ENCODE results near the gene ADAMTSL5.

Gene ADAMTSL5

DNA sequence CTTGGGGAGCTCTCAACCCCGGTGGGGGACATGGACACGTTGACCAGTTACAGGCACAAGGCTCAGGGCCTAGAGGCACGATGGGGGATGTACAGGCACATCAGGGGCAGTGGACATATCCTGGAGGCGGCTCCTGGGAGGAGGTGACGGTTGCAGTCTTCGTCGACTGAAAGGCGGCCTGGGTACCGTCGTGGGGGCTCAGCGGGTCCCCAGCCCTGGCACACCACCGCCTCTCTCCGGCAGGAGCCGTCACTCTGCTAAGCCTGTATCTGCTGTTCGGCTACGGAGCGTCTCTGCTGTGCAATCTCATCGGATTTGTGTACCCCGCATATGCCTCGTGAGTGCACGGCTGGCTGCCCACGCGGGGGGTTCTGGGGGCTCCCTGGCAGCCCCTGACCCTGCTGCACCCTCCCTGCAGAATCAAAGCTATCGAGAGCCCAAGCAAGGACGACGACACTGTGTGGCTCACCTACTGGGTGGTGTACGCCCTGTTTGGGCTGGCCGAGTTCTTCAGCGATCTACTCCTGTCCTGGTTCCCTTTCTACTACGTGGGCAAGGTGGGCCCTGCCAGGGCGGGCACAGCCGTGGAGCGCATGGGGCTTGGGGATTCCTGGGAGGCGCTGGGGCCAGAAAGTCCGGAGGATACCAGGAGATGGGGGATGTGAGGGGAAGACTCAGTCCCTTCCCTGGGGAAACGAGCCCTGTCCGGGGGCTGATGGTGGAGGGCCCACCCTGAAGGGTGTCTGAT is 17.6 kb downstream of the ADAMTSL5 start:
- no peak for DNase-seq

- no peak for DNase-seq
Measured at GRCh38 chr19:1494115-1494815, 18.6 kb downstream of the ADAMTSL5 start.

DNA sequence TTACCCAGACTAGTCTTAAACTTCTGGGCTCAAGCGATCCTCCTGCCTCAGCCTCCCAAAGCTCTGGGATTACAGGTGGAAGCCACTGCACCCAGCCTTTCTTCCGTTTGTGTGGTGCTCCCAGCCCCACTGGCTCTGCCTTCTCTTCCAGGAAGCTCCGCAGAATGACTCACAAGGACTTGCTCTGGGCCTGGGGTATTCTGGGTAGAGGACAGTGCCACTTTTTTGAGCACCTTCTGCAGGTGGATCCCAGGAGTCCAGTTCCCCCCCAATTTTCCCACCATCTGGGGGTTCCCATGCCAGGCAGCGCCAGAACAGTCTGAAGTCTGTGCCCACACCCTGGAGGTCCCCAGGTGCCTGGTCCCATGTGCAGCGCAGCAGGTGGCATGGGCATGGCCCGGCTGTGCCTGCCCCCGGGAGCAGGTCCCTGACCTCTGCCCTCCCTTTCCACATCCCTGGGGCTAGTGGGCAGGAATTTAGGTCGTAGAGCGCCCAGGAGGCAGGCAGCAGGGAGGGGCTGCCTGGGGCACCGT is 20.3 kb downstream of the ADAMTSL5 start:
- DNase-seq: no peak

- no peak for DNase-seq
Measured at GRCh38 chr19:1491849-1492170, 21.0 kb downstream of the ADAMTSL5 start.

DNA sequence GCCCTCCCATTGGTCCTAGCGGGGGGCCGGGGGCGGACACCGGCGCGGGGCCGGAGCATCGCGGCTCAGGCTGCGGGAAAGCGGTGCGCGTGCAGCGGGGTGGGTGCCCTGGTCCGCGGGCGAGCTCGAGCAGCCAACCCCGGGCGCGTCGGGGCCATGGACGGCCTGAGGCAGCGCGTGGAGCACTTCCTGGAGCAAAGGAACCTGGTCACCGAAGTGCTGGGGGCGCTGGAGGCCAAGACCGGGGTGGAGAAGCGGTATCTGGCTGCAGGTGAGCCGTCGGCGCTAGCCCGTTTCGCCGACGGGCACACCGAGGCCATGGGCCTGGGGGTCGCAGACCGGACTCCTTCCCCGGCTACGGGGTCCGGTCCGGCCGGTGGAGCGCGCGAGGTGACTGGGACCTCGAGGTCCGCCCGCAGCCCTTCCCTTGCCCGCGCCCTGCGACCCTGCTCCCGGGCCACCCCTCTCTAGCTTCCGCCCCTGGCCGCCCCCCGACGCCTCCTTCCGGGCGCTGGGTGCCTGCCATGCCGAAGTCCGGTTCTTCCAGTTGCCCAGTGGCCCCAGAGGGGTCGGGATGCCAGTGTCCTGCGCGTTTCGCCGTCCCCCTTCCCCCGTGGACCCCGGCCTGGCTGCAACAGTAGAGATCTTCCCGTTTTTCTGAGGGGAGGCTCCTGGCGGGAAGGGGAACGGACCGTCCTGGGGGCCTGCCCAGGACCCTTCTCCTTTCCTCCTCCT is 21.5 kb downstream of the ADAMTSL5 start, which contains the start of gene REEP6:
TSS of gene REEP6 (plus strand) at position 68 of the 735 bp plus-strand sequence. CDS start at position 157, 89 bp downstream.
- no peak for DNase-seq

DNA sequence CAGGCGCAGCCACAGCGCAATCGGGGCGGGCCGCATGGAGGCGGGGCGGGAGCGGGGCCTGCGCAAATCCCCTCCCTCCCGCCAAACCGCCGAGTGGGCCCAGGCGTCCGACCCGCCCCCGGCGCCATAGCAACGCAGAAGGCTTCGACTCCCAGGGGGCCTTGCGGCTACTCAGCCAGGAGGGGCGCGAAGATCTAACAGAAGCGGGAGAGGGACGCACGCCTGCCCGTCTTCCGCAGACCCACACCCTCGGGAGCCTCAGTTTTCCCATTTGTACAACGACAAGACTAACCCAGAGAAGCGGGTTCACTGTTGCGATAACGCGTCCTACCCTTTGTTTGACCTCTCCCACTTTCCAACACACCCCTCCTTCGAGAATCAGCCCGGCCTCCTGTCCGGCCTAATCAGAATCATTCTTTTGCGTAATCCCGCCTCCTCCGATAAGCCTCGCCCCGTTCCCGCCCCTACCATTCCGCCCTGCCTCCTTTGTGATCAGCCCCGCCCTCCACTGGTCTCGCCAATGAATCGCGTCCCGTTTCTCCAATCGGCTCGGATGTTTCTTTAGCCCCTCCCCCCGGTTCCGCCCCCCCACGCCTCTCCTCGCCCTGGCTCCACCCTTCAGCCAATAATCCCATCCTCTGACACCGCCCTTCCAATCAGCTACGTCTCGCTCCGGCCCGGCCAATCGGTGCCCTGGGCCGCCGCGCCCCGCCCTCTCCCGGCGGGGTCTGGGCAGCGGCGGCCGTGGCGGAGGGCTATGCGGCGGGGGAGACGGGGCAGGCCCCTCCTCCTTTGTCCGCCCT is 22.3 kb downstream of the ADAMTSL5 start, which contains the start of gene PCSK4:
TSS of gene PCSK4 (minus strand) at position 40 of the 803 bp plus-strand sequence. CDS start at position 36, 4 bp downstream.
- peak; percentile 97 to 98 for DNase-seq

- no peak for DNase-seq
Measured at GRCh38 chr19:1489463-1490310, 23.1 kb downstream of the ADAMTSL5 start.

DNA sequence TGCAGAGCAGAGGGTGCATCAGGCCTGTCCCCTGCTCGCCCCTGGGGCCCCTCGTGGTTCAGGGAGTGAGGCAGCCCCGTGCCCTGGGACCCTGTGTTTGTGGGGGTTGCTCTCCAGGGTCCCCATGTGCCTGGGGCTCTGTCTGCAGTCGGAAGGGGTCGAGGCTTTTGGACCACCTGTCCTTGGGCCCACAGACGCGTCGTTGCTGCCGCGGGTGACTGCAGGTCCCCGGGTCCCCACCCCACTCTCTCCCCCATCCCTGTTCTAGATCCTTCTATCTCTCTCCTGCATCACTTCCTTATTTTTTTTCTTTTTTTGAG is 24.6 kb downstream of the ADAMTSL5 start:
- no peak for DNase-seq

DNA sequence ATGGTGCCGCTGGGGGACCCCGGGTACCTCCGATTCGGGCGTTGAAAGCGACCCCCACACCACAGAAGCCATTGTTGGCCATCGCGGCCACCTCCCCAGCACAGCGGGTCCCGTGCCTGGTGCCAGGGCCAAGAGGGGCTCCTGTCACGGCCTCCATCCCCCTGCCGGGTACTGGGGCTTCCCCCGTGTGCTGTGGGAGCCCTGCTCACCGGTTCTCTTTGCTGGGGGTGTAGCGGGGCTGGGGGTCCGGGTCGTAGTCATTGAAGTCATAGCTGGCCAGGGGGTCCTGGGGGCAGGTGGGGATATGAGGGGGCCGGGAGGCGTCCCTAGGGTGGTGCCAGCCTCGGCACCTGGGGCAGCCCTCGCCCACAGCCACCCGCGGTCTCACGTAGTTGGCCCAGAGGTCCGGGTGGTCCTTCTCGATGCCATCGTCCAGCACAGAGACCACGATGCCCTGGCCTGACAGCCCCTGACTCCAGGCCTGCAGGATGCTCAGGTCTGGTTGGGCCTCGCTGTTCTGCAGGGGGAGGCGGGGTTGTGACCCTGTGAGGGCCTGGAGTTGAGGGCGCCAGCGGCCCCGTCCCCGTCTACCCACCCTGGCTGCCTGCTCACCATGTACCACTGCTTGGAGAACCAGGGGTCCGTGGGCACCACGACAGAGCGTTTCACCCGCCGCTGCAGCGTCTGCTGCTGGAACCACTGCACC is 25.1 kb downstream of the ADAMTSL5 start:
- DNase-seq: no peak

- no peak for DNase-seq
Measured at GRCh38 chr19:1486720-1487575, 25.9 kb downstream of the ADAMTSL5 start.

GRCh38 chr19:1483979-1484428 is 28.8 kb downstream of the ADAMTSL5 start:
- DNase-seq: no peak

DNA sequence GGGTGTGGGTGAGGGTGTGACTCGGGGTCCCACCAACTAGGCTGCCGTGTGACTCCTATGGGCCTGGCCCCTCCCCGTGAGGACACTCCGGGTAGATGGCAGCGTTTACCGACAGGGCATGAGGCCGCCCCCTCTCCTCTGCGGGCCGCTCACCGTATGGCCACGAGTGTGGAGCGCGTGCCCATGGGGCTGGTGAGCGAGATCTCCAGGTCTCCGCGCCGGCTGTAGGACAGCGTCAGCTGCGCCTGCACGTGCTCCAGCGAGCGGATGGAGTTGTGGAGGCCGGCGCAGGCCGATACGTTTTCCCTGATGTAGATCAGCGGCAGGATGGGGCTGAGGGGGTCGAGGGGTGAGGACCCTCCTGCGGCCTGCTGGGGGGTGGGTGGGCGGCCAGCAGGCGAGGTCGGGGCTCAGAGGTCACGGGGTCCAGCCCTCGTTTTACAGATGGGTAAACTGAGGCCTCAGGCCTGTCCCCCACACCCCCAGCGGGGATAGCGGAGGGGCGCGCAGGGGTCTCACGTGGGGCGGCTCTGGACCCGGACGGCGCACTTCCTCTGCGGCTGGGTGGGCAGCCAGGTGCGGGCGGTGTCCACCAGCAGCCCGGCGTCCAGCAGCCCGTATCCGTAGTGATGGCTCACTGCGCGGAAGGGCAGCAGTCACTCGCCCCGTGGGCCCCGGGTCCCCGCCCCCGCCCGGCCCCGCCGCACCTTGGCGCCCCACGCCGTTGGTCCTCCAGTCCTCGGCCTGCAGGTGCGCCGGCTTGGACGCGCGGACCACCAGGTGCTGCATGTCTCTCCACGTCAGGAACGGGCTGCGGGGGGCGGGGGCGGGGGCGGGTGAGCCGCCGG is 29.5 kb downstream of the ADAMTSL5 start:
- no peak for DNase-seq

DNA sequence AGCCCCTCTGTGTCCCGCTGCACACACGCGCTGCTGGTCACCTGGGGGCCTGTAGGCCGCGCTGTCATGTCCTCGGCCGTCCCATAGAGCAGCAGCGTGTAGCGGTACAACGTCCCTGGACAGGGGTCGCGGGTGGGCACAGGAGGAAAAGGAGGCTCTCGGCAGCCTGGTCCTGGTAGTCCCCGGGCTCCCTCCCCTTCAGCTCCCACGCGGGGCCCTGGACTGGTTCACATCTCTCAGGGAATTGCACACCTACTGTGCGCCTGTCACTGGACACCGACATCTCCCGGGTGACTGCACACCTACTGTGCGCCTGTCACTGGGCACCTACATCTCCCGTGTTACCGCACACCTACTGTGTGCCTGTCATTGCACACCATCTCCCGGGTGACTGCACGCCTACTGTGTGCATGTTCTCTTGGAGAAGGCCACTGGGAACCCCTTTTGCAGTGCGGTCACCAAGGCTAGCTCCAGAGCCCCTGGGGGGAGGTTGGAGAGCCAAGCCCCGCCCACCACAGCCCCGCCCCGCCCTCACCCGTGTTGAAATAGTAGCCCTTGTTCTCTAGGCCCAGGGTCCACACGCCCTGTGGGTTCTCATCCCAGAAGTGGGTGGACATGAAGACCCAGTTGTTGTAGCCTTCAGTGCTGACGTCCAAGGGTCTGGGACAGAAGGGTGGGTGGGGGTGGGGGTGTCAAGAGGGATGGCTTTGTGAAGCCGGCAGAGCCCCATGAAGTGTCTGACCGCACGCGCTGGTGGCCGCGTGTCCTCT is 30.3 kb downstream of the ADAMTSL5 start:
- no peak for DNase-seq

DNA sequence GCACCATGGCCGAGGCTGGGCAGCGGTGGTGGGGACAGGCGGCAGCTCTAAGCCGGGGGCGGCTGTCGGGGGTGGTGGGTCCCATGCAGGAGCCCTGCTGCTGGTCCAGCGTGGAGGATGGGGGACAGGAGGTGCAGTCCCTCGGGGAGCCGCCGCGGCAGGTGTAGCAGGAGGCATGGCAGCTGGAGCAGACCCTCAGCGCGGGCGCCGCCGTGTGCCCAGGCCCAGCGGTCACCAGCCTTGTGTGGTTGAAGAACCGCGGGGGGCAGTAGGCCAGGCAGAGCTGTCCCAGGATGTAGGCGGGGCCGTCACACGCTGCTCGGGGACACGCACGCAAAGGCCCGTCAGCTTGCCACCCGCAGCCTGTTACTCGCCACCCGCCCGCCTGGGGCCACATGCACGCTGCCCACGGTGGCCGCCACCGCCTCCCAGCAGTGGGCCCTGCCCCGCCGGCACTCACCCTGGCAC is 30.9 kb downstream of the ADAMTSL5 start:
- no peak for DNase-seq

DNA sequence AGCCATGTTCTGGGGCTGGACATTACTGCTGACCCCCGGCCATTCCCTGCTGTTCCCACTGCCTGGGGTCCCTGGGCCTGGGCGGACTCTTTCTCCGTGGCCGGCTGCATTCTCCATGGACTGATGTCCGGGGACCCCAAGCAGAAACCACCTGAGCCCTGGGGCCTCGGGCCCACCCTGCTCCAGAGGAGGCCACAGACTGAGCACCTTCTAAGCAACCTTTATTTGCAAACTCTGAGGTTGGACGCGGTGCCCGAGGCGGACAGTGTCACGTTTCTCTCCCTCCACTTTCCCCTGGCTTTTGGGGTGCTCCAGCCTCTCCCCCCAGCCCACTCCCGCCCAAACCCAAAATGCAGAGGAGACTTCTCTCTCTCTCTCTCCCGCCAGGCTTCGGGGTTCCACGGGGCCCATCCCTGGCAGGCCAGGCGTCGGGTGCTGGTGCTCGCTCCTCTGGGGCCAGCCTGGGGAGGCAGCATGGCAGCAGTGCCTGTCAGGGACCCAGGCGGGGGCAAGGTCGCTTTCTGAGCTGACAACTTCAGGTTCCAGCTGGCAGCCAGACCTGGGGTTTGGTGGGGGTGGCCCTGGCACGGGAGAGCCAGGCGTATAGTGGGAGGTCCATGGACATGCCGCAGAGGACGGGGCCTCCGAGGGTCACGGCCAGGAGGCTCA is 31.5 kb downstream of the ADAMTSL5 start:
- DNase-seq: no peak

- DNase-seq: peak; percentile 94
Measured at GRCh38 chr19:1478934-1479707, 33.7 kb downstream of the ADAMTSL5 start, which contains the start of gene C19orf25. Gene C19orf25 (minus strand): TSS chr19:1479215. CDS start chr19:1478903, 312 bp downstream.

Data from stimulated activated CD4-positive, alpha-beta T cell treated with anti-CD3 and anti-CD28 coated beads, Interleukin-2, amount 100 ng/mL, for 24 hours (primary cell).